Measurements from ENCODE around the gene CDH13.

The CDH13 gene

GRCh38 chr16:82884320-82884898 lies 257.6 kb downstream of the CDH13 start:
- Histone ChIP-seq H3K9me3 (ENCODE audit: control insufficient read depth in 2 of 2, low read length in 2 of 2) (no peaks in the 10 kb centered on the region), H3K4me1 (ENCODE audit: control insufficient read depth, insufficient read depth, low read length) (peaks cover 6% of the 10 kb centered on the region), H3K27ac (ENCODE audit: low read length) (no peak overlapping the region), H3K27me3 (ENCODE audit: control insufficient read depth in 1 of 2, insufficient read depth in 2 of 2, low read length in 2 of 2) (no peaks in the 10 kb centered on the region), H3K36me3 (ENCODE audit: control insufficient read depth in 2 of 2, insufficient read depth in 2 of 2, low read length in 2 of 2) (no peaks in the 10 kb centered on the region), H3K4me3 (ENCODE audit: low read length in 2 of 2) (no peak overlapping the region), H3K9ac (ENCODE audit: low read length in 2 of 2) (no peak overlapping the region)

GRCh38 chr16:82886146-82886545 lies 259.4 kb downstream of the CDH13 start:
- peaks cover 6% of the 10 kb centered on the region for H3K4me1 ChIP-seq (ENCODE audit: control insufficient read depth, insufficient read depth, low read length)
- no peaks in the 10 kb centered on the region for H3K9me3 ChIP-seq (ENCODE audit: control insufficient read depth in 2 of 2, low read length in 2 of 2)
- no peak overlapping the region for H3K4me3 ChIP-seq (ENCODE audit: low read length in 2 of 2)
- no peaks in the 10 kb centered on the region for H3K27me3 ChIP-seq (ENCODE audit: control insufficient read depth in 1 of 2, insufficient read depth in 2 of 2, low read length in 2 of 2)
- H3K9ac ChIP-seq (ENCODE audit: low read length in 2 of 2) = no peak overlapping the region
- no peaks in the 10 kb centered on the region for H3K36me3 ChIP-seq (ENCODE audit: control insufficient read depth in 2 of 2, insufficient read depth in 2 of 2, low read length in 2 of 2)
- no peak overlapping the region for H3K27ac ChIP-seq (ENCODE audit: low read length)

- peak overlapping the region in 1 of 2 donors; percentile 35 for H3K4me3 ChIP-seq (ENCODE audit: low read length in 2 of 2)
- H3K27me3 ChIP-seq (ENCODE audit: control insufficient read depth in 1 of 2, insufficient read depth in 2 of 2, low read length in 2 of 2) = no peaks in the 10 kb centered on the region
- H3K27ac ChIP-seq (ENCODE audit: low read length) = no peak overlapping the region
- H3K36me3 ChIP-seq (ENCODE audit: control insufficient read depth in 2 of 2, insufficient read depth in 2 of 2, low read length in 2 of 2) = no peaks in the 10 kb centered on the region
- no peak overlapping the region for H3K9ac ChIP-seq (ENCODE audit: low read length in 2 of 2)
- H3K4me1 ChIP-seq (ENCODE audit: control insufficient read depth, insufficient read depth, low read length) = peaks cover 6% of the 10 kb centered on the region
- no peaks in the 10 kb centered on the region for H3K9me3 ChIP-seq (ENCODE audit: control insufficient read depth in 2 of 2, low read length in 2 of 2)
These were observed 261.8 kb downstream of the CDH13 start for GRCh38 chr16:82888591-82889001.

- Histone ChIP-seq H3K4me3 (ENCODE audit: low read length in 2 of 2) (no peak overlapping the region), H3K36me3 (ENCODE audit: control insufficient read depth in 2 of 2, insufficient read depth in 2 of 2, low read length in 2 of 2) (no peaks in the 10 kb centered on the region), H3K9ac (ENCODE audit: low read length in 2 of 2) (no peak overlapping the region), H3K9me3 (ENCODE audit: control insufficient read depth in 2 of 2, low read length in 2 of 2) (no peaks in the 10 kb centered on the region), H3K27me3 (ENCODE audit: control insufficient read depth in 1 of 2, insufficient read depth in 2 of 2, low read length in 2 of 2) (no peaks in the 10 kb centered on the region), H3K27ac (ENCODE audit: low read length) (no peak overlapping the region), H3K4me1 (ENCODE audit: control insufficient read depth, insufficient read depth, low read length) (peaks cover 6% of the 10 kb centered on the region)
These were observed 264.7 kb downstream of the CDH13 start for GRCh38 chr16:82891424-82891823.

- no peak overlapping the region for H3K27ac ChIP-seq (ENCODE audit: low read length)
- peaks cover 6% of the 10 kb centered on the region for H3K4me1 ChIP-seq (ENCODE audit: control insufficient read depth, insufficient read depth, low read length)
- no peak overlapping the region for H3K4me3 ChIP-seq (ENCODE audit: low read length in 2 of 2)
- no peak overlapping the region for H3K9ac ChIP-seq (ENCODE audit: low read length in 2 of 2)
- H3K36me3 ChIP-seq (ENCODE audit: control insufficient read depth in 2 of 2, insufficient read depth in 2 of 2, low read length in 2 of 2) = no peaks in the 10 kb centered on the region
- no peaks in the 10 kb centered on the region for H3K9me3 ChIP-seq (ENCODE audit: control insufficient read depth in 2 of 2, low read length in 2 of 2)
- no peaks in the 10 kb centered on the region for H3K27me3 ChIP-seq (ENCODE audit: control insufficient read depth in 1 of 2, insufficient read depth in 2 of 2, low read length in 2 of 2)
These were observed 265.1 kb downstream of the CDH13 start for GRCh38 chr16:82891918-82892317.

- H3K4me1 ChIP-seq (ENCODE audit: control insufficient read depth, insufficient read depth, low read length) = peaks cover 6% of the 10 kb centered on the region
- H3K9ac ChIP-seq (ENCODE audit: low read length in 2 of 2) = no peak overlapping the region
- H3K9me3 ChIP-seq (ENCODE audit: control insufficient read depth in 2 of 2, low read length in 2 of 2) = no peaks in the 10 kb centered on the region
- no peaks in the 10 kb centered on the region for H3K27me3 ChIP-seq (ENCODE audit: control insufficient read depth in 1 of 2, insufficient read depth in 2 of 2, low read length in 2 of 2)
- H3K4me3 ChIP-seq (ENCODE audit: low read length in 2 of 2) = no peak overlapping the region
- no peak overlapping the region for H3K27ac ChIP-seq (ENCODE audit: low read length)
- H3K36me3 ChIP-seq (ENCODE audit: control insufficient read depth in 2 of 2, insufficient read depth in 2 of 2, low read length in 2 of 2) = no peaks in the 10 kb centered on the region
These were observed 265.6 kb downstream of the CDH13 start for GRCh38 chr16:82892324-82892723.

- Histone ChIP-seq H3K36me3 (ENCODE audit: control insufficient read depth in 2 of 2, insufficient read depth in 2 of 2, low read length in 2 of 2) (no peaks in the 10 kb centered on the region), H3K27me3 (ENCODE audit: control insufficient read depth in 1 of 2, insufficient read depth in 2 of 2, low read length in 2 of 2) (no peaks in the 10 kb centered on the region), H3K9me3 (ENCODE audit: control insufficient read depth in 2 of 2, low read length in 2 of 2) (no peaks in the 10 kb centered on the region), H3K27ac (ENCODE audit: low read length) (no peak overlapping the region), H3K4me1 (ENCODE audit: control insufficient read depth, insufficient read depth, low read length) (peaks cover 6% of the 10 kb centered on the region), H3K9ac (ENCODE audit: low read length in 2 of 2) (no peak overlapping the region), H3K4me3 (ENCODE audit: low read length in 2 of 2) (no peak overlapping the region)
These were observed 269.1 kb downstream of the CDH13 start for GRCh38 chr16:82895843-82896242.

- H3K36me3 ChIP-seq (ENCODE audit: control insufficient read depth in 2 of 2, insufficient read depth in 2 of 2, low read length in 2 of 2) = no peaks in the 10 kb centered on the region
- no peak overlapping the region for H3K9ac ChIP-seq (ENCODE audit: low read length in 2 of 2)
- no peak overlapping the region for H3K4me3 ChIP-seq (ENCODE audit: low read length in 2 of 2)
- H3K27ac ChIP-seq (ENCODE audit: low read length) = no peak overlapping the region
- no peaks in the 10 kb centered on the region for H3K9me3 ChIP-seq (ENCODE audit: control insufficient read depth in 2 of 2, low read length in 2 of 2)
- peaks cover 6% of the 10 kb centered on the region for H3K4me1 ChIP-seq (ENCODE audit: control insufficient read depth, insufficient read depth, low read length)
- no peaks in the 10 kb centered on the region for H3K27me3 ChIP-seq (ENCODE audit: control insufficient read depth in 1 of 2, insufficient read depth in 2 of 2, low read length in 2 of 2)
These were observed 272.2 kb downstream of the CDH13 start for GRCh38 chr16:82899006-82899405.

- Histone ChIP-seq H3K27ac (ENCODE audit: low read length) (no peak overlapping the region), H3K36me3 (ENCODE audit: control insufficient read depth in 2 of 2, insufficient read depth in 2 of 2, low read length in 2 of 2) (no peaks in the 10 kb centered on the region), H3K9ac (ENCODE audit: low read length in 2 of 2) (no peak overlapping the region), H3K9me3 (ENCODE audit: control insufficient read depth in 2 of 2, low read length in 2 of 2) (no peaks in the 10 kb centered on the region), H3K4me3 (ENCODE audit: low read length in 2 of 2) (no peak overlapping the region), H3K4me1 (ENCODE audit: control insufficient read depth, insufficient read depth, low read length) (peaks cover 6% of the 10 kb centered on the region), H3K27me3 (ENCODE audit: control insufficient read depth in 1 of 2, insufficient read depth in 2 of 2, low read length in 2 of 2) (no peaks in the 10 kb centered on the region)
These were observed 273.1 kb downstream of the CDH13 start for GRCh38 chr16:82899731-82900450.

- peaks cover 6% of the 10 kb centered on the region for H3K4me1 ChIP-seq (ENCODE audit: control insufficient read depth, insufficient read depth, low read length)
- H3K36me3 ChIP-seq (ENCODE audit: control insufficient read depth in 2 of 2, insufficient read depth in 2 of 2, low read length in 2 of 2) = no peaks in the 10 kb centered on the region
- no peaks in the 10 kb centered on the region for H3K27me3 ChIP-seq (ENCODE audit: control insufficient read depth in 1 of 2, insufficient read depth in 2 of 2, low read length in 2 of 2)
- H3K4me3 ChIP-seq (ENCODE audit: low read length in 2 of 2) = no peak overlapping the region
- no peak overlapping the region for H3K9ac ChIP-seq (ENCODE audit: low read length in 2 of 2)
- no peaks in the 10 kb centered on the region for H3K9me3 ChIP-seq (ENCODE audit: control insufficient read depth in 2 of 2, low read length in 2 of 2)
- H3K27ac ChIP-seq (ENCODE audit: low read length) = no peak overlapping the region
These were observed 273.8 kb downstream of the CDH13 start for GRCh38 chr16:82900559-82900958.

GRCh38 chr16:82911925-82912324 lies 285.2 kb downstream of the CDH13 start:
- Histone ChIP-seq H3K4me1 (ENCODE audit: control insufficient read depth, insufficient read depth, low read length) (no peaks in the 10 kb centered on the region), H3K27ac (ENCODE audit: low read length) (no peak overlapping the region), H3K27me3 (ENCODE audit: control insufficient read depth in 1 of 2, insufficient read depth in 2 of 2, low read length in 2 of 2) (no peaks in the 10 kb centered on the region), H3K9ac (ENCODE audit: low read length in 2 of 2) (no peak overlapping the region), H3K36me3 (ENCODE audit: control insufficient read depth in 2 of 2, insufficient read depth in 2 of 2, low read length in 2 of 2) (no peaks in the 10 kb centered on the region), H3K4me3 (ENCODE audit: low read length in 2 of 2) (no peak overlapping the region), H3K9me3 (ENCODE audit: control insufficient read depth in 2 of 2, low read length in 2 of 2) (no peaks in the 10 kb centered on the region)
